ENCODE measurements around the gene UNC50. TPM values are rescaled to one million over a fixed set of nuclear protein-coding genes. Genes with fewer than 3 reads are reported as not detected.

Gene UNC50
- polyA plus RNA-seq, 1 donor (not counting 4 experiments of a cell fraction or from before 2014, with no cell fraction given), result 75.2 TPM

GRCh38 chr2:98632351-98632750 lies 24.0 kb downstream of the UNC50 start:
- Histone ChIP-seq H3K4me1 (ENCODE audit: control insufficient read depth, extremely low read depth, insufficient read depth, low read length) (no peaks in the 10 kb centered on the region), H3K79me2 (ENCODE audit: control insufficient read depth, insufficient read depth, low read length) (no peaks in the 10 kb centered on the region), H3K27ac (ENCODE audit: control insufficient read depth, insufficient read depth, low read length) (no peak overlapping the region), H4K20me1 (ENCODE audit: control insufficient read depth, extremely low read depth, insufficient read depth, low read length) (no peaks in the 10 kb centered on the region), H2AFZ (ENCODE audit: control insufficient read depth, low read length) (no peak overlapping the region), H3K4me2 (ENCODE audit: control insufficient read depth, extremely low read depth, insufficient read depth, low read depth, low read length) (no peak overlapping the region), H3K4me3 (ENCODE audit: control insufficient read depth in 2 of 3, extremely low read depth in 1 of 3, insufficient read depth in 2 of 3, low read depth in 1 of 3, low read length in 3 of 3) (no peak overlapping the region), H3K36me3 (ENCODE audit: control insufficient read depth in 2 of 2, extremely low read depth in 1 of 2, insufficient read depth in 2 of 2, low read length in 2 of 2) (no peaks in the 10 kb centered on the region), H3K9ac (ENCODE audit: control insufficient read depth, extremely low read depth, insufficient read depth, low read length) (no peak overlapping the region), H3K9me3 (ENCODE audit: control insufficient read depth, low read depth, low read length) (no peaks in the 10 kb centered on the region), H3K27me3 (ENCODE audit: control insufficient read depth, extremely low read depth, insufficient read depth, low read length) (no peaks in the 10 kb centered on the region), H3K9me1 (ENCODE audit: control insufficient read depth, extremely low read depth, insufficient read depth, low read length) (no peaks in the 10 kb centered on the region)
- FAIRE-seq, result no peak
- no peak for DNase-seq (ENCODE audit: low read depth, low spot score)
- no peak for TF ChIP-seq EZH2 (IDR thresholded peaks at IDR 0.05; ENCODE audit: low read length)
- TF ChIP-seq CTCF (optimal IDR thresholded peaks at IDR 0.05 in 1 of 3, IDR thresholded peaks at IDR 0.05 in 1 of 3, conservative IDR thresholded peaks at IDR 0.05 in 1 of 3; ENCODE audit: extremely low read depth in 1 of 3, insufficient read depth in 2 of 3, low read length in 3 of 3), result no peak
- dilution Hi-C loops (cut with MboI; ENCODE audit: extremely low pct_ligation_motif_present, low sequenced_read_pairs), result no loop called here

- Histone ChIP-seq H3K4me3 (ENCODE audit: control insufficient read depth in 2 of 3, extremely low read depth in 1 of 3, insufficient read depth in 2 of 3, low read depth in 1 of 3, low read length in 3 of 3) (no peak overlapping the region), H3K4me1 (ENCODE audit: control insufficient read depth, extremely low read depth, insufficient read depth, low read length) (no peaks in the 10 kb centered on the region), H3K27me3 (ENCODE audit: control insufficient read depth, extremely low read depth, insufficient read depth, low read length) (no peaks in the 10 kb centered on the region), H3K36me3 (ENCODE audit: control insufficient read depth in 2 of 2, extremely low read depth in 1 of 2, insufficient read depth in 2 of 2, low read length in 2 of 2) (no peaks in the 10 kb centered on the region), H3K79me2 (ENCODE audit: control insufficient read depth, insufficient read depth, low read length) (no peaks in the 10 kb centered on the region), H2AFZ (ENCODE audit: control insufficient read depth, low read length) (no peak overlapping the region), H3K9me1 (ENCODE audit: control insufficient read depth, extremely low read depth, insufficient read depth, low read length) (no peaks in the 10 kb centered on the region), H3K4me2 (ENCODE audit: control insufficient read depth, extremely low read depth, insufficient read depth, low read depth, low read length) (no peak overlapping the region), H4K20me1 (ENCODE audit: control insufficient read depth, extremely low read depth, insufficient read depth, low read length) (no peaks in the 10 kb centered on the region), H3K9me3 (ENCODE audit: control insufficient read depth, low read depth, low read length) (no peaks in the 10 kb centered on the region), H3K9ac (ENCODE audit: control insufficient read depth, extremely low read depth, insufficient read depth, low read length) (no peak overlapping the region), H3K27ac (ENCODE audit: control insufficient read depth, insufficient read depth, low read length) (no peak overlapping the region)
- dilution Hi-C loops (cut with MboI; ENCODE audit: extremely low pct_ligation_motif_present, low sequenced_read_pairs), result no loop called here
- no peak for DNase-seq (ENCODE audit: low read depth, low spot score)
- no peak for FAIRE-seq
- TF ChIP-seq EZH2 (IDR thresholded peaks at IDR 0.05; ENCODE audit: low read length), result no peak
- peak; percentile 53 to 67 (median 53) for TF ChIP-seq CTCF (optimal IDR thresholded peaks at IDR 0.05 in 1 of 3, IDR thresholded peaks at IDR 0.05 in 1 of 3, conservative IDR thresholded peaks at IDR 0.05 in 1 of 3; ENCODE audit: extremely low read depth in 1 of 3, insufficient read depth in 2 of 3, low read length in 3 of 3)
Observed at GRCh38 chr2:98634406-98635092, 26.2 kb downstream of the UNC50 start.

Data from keratinocyte (primary cell).